HT-29 (cell line): ENCODE data around the gene MRAP2. TPM values are rescaled to one million over a fixed set of nuclear protein-coding genes. Genes with fewer than 3 reads are reported as not detected.
"Not testable (repeated sequence)": the region's sequence is repeated elsewhere in the genome, so short reads cannot be mapped to it uniquely, and the experiment has no call there.

Experiments used
- DNase-seq: peaks from one replicate; pipeline ENCODE4 v3.0.0-alpha.2; 2015; ENCODE audit warnings: low spot score
- total RNA-seq: library from RNA; depleted of rRNA; stranded (reverse); fragments of >200 nt; shearing (Covaris generic); gene quantifications from 2 replicates; pipeline ENCODE4 v1.2.3, GENCODE V29; 2014

The MRAP2 gene
- total RNA-seq, 1 experiment from 2014 or later, result 10.5 TPM

GRCh38 chr6:84074988-84075781 is 41.6 kb downstream of the MRAP2 start:
- DNase-seq, result peak; percentile 12

DNA sequence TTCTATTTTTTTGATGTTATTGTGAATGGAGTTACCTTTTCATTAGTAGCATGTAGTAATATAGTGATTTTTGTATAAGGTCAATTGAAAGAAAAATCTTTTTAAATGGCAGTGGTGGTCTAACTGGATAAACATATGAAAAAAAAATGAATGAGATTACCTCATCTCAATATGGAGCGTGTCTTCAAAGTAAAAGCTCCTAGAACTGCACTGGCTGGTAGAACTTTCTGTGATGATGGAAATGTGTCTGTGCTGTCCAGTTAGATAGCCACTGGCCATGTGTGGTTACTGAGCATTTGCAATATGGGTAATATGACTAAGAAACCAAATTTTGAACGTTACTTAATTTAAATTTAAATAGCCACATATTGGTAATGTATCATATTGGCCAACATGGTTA is 44.1 kb downstream of the MRAP2 start:
- DNase-seq, result no peak

GRCh38 chr6:84078335-84078734 is 44.8 kb downstream of the MRAP2 start:
- no peak for DNase-seq

DNA sequence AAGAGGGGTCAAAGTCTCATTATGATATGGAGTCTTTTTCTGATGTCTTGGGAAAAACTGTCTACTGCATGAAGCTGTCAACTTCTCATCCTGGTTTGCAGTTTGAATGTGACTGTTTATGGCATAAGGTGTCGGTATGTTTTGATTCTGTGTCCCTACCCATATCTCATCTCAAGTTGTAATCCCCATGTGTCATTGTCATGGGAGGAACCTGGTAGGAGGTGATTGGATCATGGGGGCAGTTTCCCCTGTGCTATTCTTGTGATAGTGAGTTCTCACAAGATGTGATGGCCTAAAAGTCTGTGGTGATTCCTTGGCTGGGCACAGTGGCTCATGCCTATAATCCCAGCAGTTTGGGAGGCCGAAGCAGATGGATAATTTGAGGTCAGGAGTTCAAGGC is 47.6 kb downstream of the MRAP2 start:
- DNase-seq, result no peak

GRCh38 chr6:84082689-84083265 is 49.2 kb downstream of the MRAP2 start:
- no peak for DNase-seq

- DNase-seq, result not testable (repeated sequence)
These were observed 51.1 kb downstream of the MRAP2 start for GRCh38 chr6:84084705-84085104.

DNA sequence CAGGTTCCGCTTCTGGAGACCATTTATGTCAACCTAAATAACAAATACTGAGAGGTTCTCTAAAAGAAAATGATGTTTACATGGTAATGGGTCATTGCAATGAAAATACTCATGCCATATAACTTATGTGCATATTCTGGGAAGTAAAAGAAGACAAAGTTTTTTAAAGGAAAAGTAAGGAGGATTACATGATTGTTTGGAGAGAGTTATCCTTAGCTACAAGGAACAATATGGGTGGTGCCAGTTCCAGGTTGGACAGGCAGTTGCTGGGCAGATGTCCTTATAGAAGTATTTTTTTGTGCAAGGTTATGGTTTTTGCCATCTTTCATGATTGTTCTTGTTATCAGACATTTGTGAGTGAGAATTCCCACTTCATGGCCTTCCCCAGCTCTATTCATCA is 52.5 kb downstream of the MRAP2 start:
- no peak for DNase-seq

DNA sequence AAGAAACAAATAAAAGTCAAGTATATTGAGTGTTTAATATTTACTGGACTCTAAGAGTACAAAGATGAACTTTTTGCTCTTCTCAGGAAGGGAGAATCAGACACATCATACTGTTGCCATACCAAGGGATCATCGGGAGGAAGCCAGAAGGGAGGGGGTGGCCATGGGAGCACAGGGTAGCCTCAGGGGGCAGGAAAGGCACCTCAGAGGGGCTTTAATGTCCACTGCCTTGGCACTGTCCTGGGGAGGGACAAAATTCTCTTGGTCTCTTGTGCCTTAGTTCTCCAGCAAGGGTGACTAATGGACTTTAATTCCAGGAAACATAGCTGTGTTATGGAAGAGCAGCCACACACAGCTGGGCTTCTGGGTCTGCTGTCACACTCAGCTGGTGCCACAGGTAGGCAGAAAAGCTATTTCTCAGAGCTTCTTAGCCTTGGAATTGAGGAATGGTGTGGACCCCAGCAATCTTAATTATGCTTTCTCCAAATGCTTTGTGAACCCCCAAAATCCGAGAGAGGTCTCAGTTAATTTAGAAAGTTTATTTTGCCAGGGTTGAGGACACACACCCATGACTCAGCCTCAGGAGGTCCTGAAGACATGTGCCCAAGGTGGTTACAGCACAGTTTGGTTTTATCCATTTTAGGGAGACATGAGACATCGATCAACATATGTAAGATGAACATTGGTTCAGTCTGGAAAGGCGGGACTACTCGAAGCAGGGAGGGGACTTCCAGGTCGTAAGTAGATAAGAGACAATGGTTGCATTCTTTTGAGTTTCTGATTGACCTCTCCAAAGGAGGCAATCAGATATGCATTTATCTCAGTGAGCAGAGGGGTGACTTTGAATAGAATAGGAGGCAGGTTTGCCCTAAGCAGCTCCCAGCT is 53.2 kb downstream of the MRAP2 start:
- no peak for DNase-seq

GRCh38 chr6:84089081-84089480 is 55.5 kb downstream of the MRAP2 start:
- DNase-seq, result no peak

- DNase-seq, result no peak
These were observed 56.0 kb downstream of the MRAP2 start for GRCh38 chr6:84089552-84089951.

DNA sequence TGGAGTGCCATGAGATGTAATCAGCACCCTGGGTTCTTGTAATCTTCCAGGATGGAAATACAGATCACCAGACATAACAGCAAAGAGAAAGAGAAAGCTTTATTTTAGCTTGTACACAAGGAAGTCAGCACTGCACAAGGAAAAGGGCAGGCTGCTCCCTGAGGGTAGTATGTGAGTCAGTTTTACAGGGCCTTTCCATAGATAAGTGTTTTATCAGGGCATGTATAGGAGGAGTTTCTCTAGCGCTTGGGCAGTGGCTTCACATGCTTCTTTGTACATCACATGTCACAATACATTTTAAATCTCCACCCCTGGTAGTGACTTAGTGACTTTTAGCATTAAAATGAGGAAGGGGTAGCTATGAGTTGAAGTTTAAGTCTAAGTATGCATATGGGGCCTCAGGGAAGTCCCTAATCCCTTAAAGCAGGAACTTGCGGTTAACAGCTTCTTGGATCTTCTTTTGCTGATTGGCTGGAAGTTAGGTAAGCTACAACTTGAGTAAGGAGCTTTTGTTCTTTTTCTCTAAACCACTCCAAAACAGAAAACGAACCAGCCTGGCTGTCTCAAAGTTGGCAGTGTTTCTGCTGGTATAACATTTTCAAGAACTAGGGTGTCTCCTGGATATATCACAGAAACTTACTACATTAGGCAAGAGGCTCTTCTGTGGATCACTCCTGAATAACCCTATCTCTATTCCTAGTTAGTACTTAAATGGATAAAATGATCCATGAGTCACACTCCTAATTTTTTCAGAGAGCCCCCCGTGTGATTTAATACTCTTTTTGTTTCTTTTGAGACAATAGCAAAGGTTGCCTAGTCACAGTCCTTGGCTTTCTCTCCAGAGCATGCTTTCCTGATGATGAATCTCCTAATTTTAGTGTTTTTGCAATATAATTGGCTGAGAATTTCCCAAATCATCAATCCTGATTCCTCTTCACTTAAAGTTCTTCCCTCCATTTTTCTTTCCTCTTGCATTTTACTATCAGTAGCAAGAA is 60.2 kb downstream of the MRAP2 start:
- no peak for DNase-seq

GRCh38 chr6:84095156-84095555 is 61.6 kb downstream of the MRAP2 start:
- no peak for DNase-seq

DNA sequence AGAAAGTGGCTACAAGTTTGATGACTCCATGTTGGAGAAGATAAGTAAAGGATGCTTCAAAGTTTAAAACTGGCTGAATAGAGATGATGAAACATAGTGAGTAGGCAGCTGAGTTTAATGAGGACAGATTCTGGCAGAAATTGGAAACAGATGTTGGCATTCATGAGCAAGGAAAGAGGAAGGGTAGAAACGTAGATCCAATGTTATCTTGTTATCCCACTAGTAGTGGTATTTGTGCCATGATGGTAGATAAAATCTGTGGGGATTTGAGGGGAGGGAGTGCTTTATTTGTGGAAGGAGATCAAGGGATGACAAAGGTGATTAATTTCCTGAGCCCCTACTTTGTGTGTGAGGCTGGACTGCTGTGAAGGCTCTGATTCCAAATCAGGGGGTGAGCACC is 69.5 kb downstream of the MRAP2 start:
- DNase-seq, result no peak

DNA sequence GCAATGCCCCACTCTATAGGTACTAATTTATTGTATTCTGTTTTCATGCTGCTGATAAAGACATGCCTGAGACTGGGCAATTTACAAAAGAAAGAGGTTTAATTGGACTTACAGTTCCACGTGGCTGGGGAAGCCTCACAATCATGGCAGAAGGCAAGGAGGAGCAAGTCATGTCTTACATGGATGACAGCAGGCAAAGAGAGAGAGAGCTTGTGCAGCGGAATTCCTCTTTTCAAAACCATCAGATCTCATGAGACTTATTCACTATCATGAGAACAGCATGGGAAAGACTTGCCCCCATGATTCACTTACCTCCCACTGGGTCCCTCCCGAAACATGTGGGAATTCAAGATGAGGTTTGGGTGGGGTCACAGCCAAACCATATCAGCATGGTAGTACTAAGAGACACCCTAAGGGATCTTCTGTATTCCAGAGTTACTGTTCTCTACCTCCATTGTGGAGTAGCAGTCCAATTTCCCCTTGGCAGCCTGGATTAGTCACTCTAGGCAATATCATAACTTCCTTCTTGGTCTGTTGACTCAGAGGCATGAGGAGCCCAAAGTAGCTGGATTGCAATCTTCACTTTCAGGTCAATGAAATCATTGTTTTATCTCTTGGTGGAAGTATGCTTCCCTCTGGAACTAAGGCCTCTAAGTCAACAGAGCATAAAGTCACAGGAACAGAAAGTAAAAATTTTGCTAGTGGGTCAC is 71.8 kb downstream of the MRAP2 start:
- DNase-seq, result not testable (repeated sequence)

DNA sequence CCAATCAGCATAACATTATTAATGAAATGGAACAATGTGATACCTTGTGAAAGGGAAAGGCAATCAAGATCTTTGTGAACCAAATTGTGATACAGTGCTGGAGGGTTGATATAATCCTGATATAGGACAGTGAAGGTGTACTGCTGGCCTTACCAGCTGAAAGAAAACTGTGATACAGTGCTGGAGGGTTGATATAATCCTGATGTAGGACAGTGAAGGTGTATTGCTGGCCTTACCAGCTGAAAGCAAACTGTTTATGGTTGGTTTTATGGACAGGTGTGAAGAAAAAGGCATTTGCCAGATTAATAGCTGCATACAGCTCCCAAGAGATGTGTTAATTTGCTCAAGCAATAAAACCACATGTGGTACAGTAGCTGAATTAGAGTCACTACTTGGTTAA is 73.9 kb downstream of the MRAP2 start:
- DNase-seq, result no peak

DNA sequence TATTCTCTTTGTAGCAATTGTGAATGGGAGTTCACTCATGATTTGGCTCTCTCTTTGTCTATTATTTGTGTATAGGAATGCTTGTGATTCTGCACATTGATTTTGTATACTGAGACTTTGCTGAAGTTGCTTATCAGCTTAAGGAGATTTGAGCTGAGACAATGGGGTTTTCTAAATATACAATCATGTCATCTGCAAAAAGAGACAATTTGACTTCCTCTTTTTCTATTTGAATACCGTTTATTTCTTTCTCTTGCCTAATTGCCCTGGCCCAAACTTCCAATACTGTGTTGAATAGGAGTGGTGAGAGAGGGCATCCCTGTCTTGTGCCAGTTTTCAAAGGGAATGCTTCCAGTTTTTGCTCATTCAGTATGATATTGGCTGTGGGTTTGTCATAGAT is 77.8 kb downstream of the MRAP2 start:
- not testable (repeated sequence) for DNase-seq

DNA sequence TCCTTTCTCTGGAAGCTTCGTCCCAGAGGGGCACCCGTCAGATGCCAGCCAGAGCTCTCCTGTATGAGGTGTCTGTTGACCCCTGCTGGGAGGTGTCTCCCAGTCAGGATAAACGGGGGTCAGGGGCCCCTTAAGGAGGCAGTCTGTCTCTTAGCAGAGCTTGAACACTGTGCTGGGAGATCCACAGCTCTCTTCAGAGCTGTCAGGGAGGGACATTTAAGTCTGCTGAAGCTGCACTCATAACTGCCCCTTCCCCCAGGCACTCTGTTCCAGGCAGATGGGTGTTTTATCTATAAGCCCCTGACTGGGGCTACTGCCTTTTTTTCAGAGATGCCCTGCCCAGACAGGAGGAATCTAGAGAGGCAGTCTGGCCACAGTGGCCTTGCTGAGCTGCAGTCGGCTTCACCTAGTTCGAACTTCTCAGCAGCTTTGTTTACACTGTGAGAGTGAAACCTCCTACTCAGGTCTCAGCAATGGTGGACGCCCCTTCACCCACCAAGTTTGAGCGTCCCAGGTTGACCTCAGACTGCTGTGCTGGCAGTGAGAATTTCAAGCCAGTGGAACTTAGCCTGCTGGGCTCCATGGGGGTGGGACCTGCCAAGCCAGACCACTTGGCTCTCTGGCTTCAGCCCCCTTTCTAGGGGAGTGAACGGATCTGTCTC is 81.5 kb downstream of the MRAP2 start:
- DNase-seq, result not testable (repeated sequence)

DNA sequence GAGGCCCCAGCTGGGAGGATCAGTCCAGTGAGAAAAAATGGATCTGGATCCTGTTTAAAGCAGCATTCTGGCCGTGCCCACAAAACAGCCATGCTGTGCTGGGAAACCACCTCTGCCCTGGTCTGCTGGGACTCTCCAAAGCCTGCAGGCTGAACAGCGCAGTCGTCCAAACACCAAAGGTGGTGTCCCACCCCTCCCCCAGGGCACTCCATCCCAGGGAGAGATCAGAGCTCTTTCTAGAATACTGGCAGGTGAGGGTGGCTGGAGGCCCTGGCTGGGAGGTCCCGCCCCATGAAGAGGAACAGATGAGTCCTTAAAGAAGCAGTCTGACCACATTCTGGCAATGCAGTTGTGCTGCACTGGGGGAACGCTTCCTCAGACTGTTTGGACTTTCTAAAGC is 84.6 kb downstream of the MRAP2 start:
- no peak for DNase-seq

GRCh38 chr6:84119277-84119676 is 85.7 kb downstream of the MRAP2 start:
- no peak for DNase-seq

- DNase-seq, result no peak
These were observed 89.6 kb downstream of the MRAP2 start for GRCh38 chr6:84123186-84123585.
